Stimulated activated CD4-positive, alpha-beta T cell treated with anti-CD3 and anti-CD28 coated beads, Interleukin-12 subunit alpha, Interleukin-12 subunit beta, amount 100 ng/mL, for 4 hours (primary cell): ENCODE data around the gene PLCG2.

Experiments used
- DNase-seq: peaks from one replicate; pipeline ENCODE4 v3.0.0-alpha.2; 2020

Gene PLCG2

GRCh38 chr16:81817789-81818567, 38.9 kb downstream of the PLCG2 start:
- no peak for DNase-seq

- no peak for DNase-seq
These were observed 39.4 kb downstream of the PLCG2 start for GRCh38 chr16:81818568-81818896.

- DNase-seq: no peak
These were observed 39.8 kb downstream of the PLCG2 start for GRCh38 chr16:81818905-81819304.

- no peak for DNase-seq
These were observed 42.5 kb downstream of the PLCG2 start for GRCh38 chr16:81821436-81822128.

- no peak for DNase-seq
These were observed 44.0 kb downstream of the PLCG2 start for GRCh38 chr16:81823111-81823510.

- no peak for DNase-seq
These were observed 44.6 kb downstream of the PLCG2 start for GRCh38 chr16:81823734-81824133.

- DNase-seq: no peak
These were observed 47.4 kb downstream of the PLCG2 start for GRCh38 chr16:81826523-81826922.

- no peak for DNase-seq
These were observed 51.9 kb downstream of the PLCG2 start for GRCh38 chr16:81830845-81831540.

GRCh38 chr16:81831722-81832126, 52.6 kb downstream of the PLCG2 start:
- no peak for DNase-seq

- no peak for DNase-seq
These were observed 53.9 kb downstream of the PLCG2 start for GRCh38 chr16:81832801-81833547.

GRCh38 chr16:81833751-81834150, 54.7 kb downstream of the PLCG2 start:
- no peak for DNase-seq

GRCh38 chr16:81834868-81835267, 55.8 kb downstream of the PLCG2 start:
- DNase-seq: no peak

GRCh38 chr16:81836279-81837054, 57.4 kb downstream of the PLCG2 start:
- no peak for DNase-seq

GRCh38 chr16:81837312-81837751, 58.2 kb downstream of the PLCG2 start:
- no peak for DNase-seq

GRCh38 chr16:81838794-81839193, 59.7 kb downstream of the PLCG2 start:
- DNase-seq: no peak

- DNase-seq: no peak
These were observed 62.6 kb downstream of the PLCG2 start for GRCh38 chr16:81841722-81842121.

GRCh38 chr16:81842564-81843242, 63.6 kb downstream of the PLCG2 start:
- no peak for DNase-seq

GRCh38 chr16:81843243-81843582, 64.1 kb downstream of the PLCG2 start:
- no peak for DNase-seq

- no peak for DNase-seq
These were observed 64.6 kb downstream of the PLCG2 start for GRCh38 chr16:81843683-81844082.

GRCh38 chr16:81846105-81846504, 67.0 kb downstream of the PLCG2 start:
- no peak for DNase-seq

- no peak for DNase-seq
These were observed 69.3 kb downstream of the PLCG2 start for GRCh38 chr16:81848306-81848853.
